Measurements from ENCODE around the gene CTSL.

DNA sequence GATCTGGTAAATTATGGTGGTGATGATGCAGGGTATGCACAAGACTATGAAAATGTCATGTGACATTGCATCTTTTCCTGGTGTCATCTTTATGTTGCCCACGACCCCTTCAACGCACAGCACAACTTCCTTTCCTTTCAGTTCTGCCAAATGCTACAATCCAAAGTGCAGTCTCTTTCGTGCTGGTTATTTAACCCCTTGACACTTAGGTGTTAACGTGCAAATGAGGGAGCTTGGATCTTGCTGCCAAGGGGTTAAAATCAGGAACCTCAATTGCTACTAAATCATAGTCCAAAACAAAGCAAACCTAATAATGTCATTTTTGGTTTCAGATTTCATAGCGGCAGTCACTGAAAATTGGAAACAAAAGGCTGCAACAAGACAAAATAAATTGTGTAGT lies 16.0 kb downstream of the CTSL start:
- TF ChIP-seq, protein P1, sequence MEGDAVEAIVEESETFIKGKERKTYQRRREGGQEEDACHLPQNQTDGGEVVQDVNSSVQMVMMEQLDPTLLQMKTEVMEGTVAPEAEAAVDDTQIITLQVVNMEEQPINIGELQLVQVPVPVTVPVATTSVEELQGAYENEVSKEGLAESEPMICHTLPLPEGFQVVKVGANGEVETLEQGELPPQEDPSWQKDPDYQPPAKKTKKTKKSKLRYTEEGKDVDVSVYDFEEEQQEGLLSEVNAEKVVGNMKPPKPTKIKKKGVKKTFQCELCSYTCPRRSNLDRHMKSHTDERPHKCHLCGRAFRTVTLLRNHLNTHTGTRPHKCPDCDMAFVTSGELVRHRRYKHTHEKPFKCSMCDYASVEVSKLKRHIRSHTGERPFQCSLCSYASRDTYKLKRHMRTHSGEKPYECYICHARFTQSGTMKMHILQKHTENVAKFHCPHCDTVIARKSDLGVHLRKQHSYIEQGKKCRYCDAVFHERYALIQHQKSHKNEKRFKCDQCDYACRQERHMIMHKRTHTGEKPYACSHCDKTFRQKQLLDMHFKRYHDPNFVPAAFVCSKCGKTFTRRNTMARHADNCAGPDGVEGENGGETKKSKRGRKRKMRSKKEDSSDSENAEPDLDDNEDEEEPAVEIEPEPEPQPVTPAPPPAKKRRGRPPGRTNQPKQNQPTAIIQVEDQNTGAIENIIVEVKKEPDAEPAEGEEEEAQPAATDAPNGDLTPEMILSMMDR (IDR thresholded peaks at IDR 0.05): no peak
- TF ChIP-seq POLR2A (IDR thresholded peaks at IDR 0.05; ENCODE audit: low read depth): no peak
- TF ChIP-seq POLR2AphosphoS5 (IDR thresholded peaks at IDR 0.05): no peak

Measured in esophagus muscularis mucosa (tissue), 3 donors.